Parathyroid adenoma (tissue), 2 donors: ENCODE data around the gene MAS1.

Experiments
- H2AFZ ChIP-seq: fragments of 300-600 bp; sonication (generic); one replicate; pipeline ENCODE4 v1.7.0; 2017; ENCODE audit warnings: antibody characterized with exemption, mild to moderate bottlenecking
- H3K27ac ChIP-seq: fragments of 300-600 bp; sonication (generic); one replicate; pipeline ENCODE4 v1.7.0; 2017
- H3K27me3 ChIP-seq: fragments of 300-600 bp; sonication (generic); one replicate; pipeline ENCODE4 v1.7.0; 2017; ENCODE audit warnings: low read length; ENCODE audit not compliant: control insufficient read depth, insufficient read depth
- H3K36me3 ChIP-seq: fragments of 300-600 bp; sonication (generic); one replicate; pipeline ENCODE4 v1.7.0; 2017; ENCODE audit warnings: low read length; ENCODE audit not compliant: control insufficient read depth, insufficient read depth
- H3K4me1 ChIP-seq: fragments of 300-600 bp; sonication (generic); one replicate; pipeline ENCODE4 v1.7.0; 2017; ENCODE audit warnings: control low read depth
- H3K4me2 ChIP-seq: fragments of 300-600 bp; sonication (generic); one replicate; pipeline ENCODE4 v1.7.0; 2017; ENCODE audit warnings: low read length
- H3K4me3 ChIP-seq: fragments of 300-600 bp; sonication (generic); one replicate; pipeline ENCODE4 v1.7.0; 2017; ENCODE audit warnings: low read depth, low read length
- H3K79me2 ChIP-seq: fragments of 300-600 bp; sonication (generic); one replicate; pipeline ENCODE4 v1.7.0; 2017; ENCODE audit warnings: control low read depth
- H3K9ac ChIP-seq: fragments of 300-600 bp; sonication (generic); one replicate; pipeline ENCODE4 v1.7.0; 2017; ENCODE audit warnings: mild to moderate bottlenecking
- H3K9me3 ChIP-seq: fragments of 300-600 bp; sonication (generic); one replicate; pipeline ENCODE4 v1.7.0; 2017; ENCODE audit warnings: low read length; ENCODE audit not compliant: control insufficient read depth
- CTCF ChIP-seq: fragments of 300-600 bp; sonication (generic); IDR thresholded peaks from one replicate; pipeline ENCODE4 v1.7.0; 2017; ENCODE audit warnings: antibody characterized with exemption, mild to moderate bottlenecking
- donor health status: primary hyperparathyroidism.

MAS1 gene

GRCh38 chr6:159877256-159877808, 13.5 kb upstream of the MAS1 start:
- TF ChIP-seq CTCF: no peak
- Histone ChIP-seq H3K4me2 (no peak overlapping the region), H3K4me3 (no peak overlapping the region), H3K79me2 (no peaks in the 10 kb centered on the region), H2AFZ (no peak overlapping the region), H3K27me3 (no peaks in the 10 kb centered on the region), H3K36me3 (no peaks in the 10 kb centered on the region), H3K4me1 (peaks cover 3% of the 10 kb centered on the region), H3K27ac (no peak overlapping the region), H3K9me3 (no peaks in the 10 kb centered on the region), H3K9ac (no peak overlapping the region)

GRCh38 chr6:159878341-159878740, 12.4 kb upstream of the MAS1 start:
- Histone ChIP-seq H3K36me3 (no peaks in the 10 kb centered on the region), H3K79me2 (no peaks in the 10 kb centered on the region)
- TF ChIP-seq CTCF: no peak

GRCh38 chr6:159879856-159880255, 10.9 kb upstream of the MAS1 start:
- Histone ChIP-seq H3K36me3 (no peaks in the 10 kb centered on the region), H3K4me1 (peaks cover 3% of the 10 kb centered on the region), H3K27ac (no peak overlapping the region), H3K4me2 (no peak overlapping the region), H3K9ac (no peak overlapping the region), H3K9me3 (no peaks in the 10 kb centered on the region), H3K79me2 (no peaks in the 10 kb centered on the region), H3K4me3 (no peak overlapping the region), H3K27me3 (no peaks in the 10 kb centered on the region), H2AFZ (no peak overlapping the region)
- TF ChIP-seq CTCF: no peak

More at GRCh38 chr6:159878341-159878740, 12.4 kb upstream of the MAS1 start:
- Histone ChIP-seq H3K4me3 (no peak overlapping the region), H3K27ac (no peak overlapping the region), H3K27me3 (no peaks in the 10 kb centered on the region), H3K4me1 (peaks cover 3% of the 10 kb centered on the region), H3K9ac (no peak overlapping the region), H3K9me3 (no peaks in the 10 kb centered on the region), H3K4me2 (no peak overlapping the region), H2AFZ (no peak overlapping the region)

GRCh38 chr6:159880412-159880975, 10.3 kb upstream of the MAS1 start:
- no peak overlapping the region for H2AFZ ChIP-seq
- H3K9me3 ChIP-seq: no peaks in the 10 kb centered on the region
- H3K27me3 ChIP-seq: no peaks in the 10 kb centered on the region
- H3K79me2 ChIP-seq: no peaks in the 10 kb centered on the region
- H3K4me2 ChIP-seq: no peak overlapping the region
- no peak overlapping the region for H3K4me3 ChIP-seq
- no peak for TF ChIP-seq CTCF
- H3K27ac ChIP-seq: no peak overlapping the region
- no peaks in the 10 kb centered on the region for H3K36me3 ChIP-seq
- H3K4me1 ChIP-seq: no peaks in the 10 kb centered on the region
- H3K9ac ChIP-seq: no peak overlapping the region

GRCh38 chr6:159884720-159885119, 6.1 kb upstream of the MAS1 start:
- H3K4me1 ChIP-seq: no peaks in the 10 kb centered on the region
- H3K9ac ChIP-seq: no peak overlapping the region
- no peaks in the 10 kb centered on the region for H3K36me3 ChIP-seq
- H3K4me3 ChIP-seq: no peak overlapping the region
- H2AFZ ChIP-seq: no peak overlapping the region
- H3K27me3 ChIP-seq: no peaks in the 10 kb centered on the region
- H3K27ac ChIP-seq: no peak overlapping the region
- H3K4me2 ChIP-seq: no peak overlapping the region
- H3K9me3 ChIP-seq: no peaks in the 10 kb centered on the region
- no peak for TF ChIP-seq CTCF
- H3K79me2 ChIP-seq: no peaks in the 10 kb centered on the region
